Activated CD4-positive, alpha-beta T cell treated with anti-CD3 and anti-CD28 coated beads, Interleukin-2, amount 50 U/mL, for 1 hour (primary cell): Measurements from ENCODE around the gene EDAR.

Experiments
- DNase-seq: peaks from one replicate; pipeline ENCODE4 v3.0.0-alpha.2; 2020

Gene EDAR

DNA sequence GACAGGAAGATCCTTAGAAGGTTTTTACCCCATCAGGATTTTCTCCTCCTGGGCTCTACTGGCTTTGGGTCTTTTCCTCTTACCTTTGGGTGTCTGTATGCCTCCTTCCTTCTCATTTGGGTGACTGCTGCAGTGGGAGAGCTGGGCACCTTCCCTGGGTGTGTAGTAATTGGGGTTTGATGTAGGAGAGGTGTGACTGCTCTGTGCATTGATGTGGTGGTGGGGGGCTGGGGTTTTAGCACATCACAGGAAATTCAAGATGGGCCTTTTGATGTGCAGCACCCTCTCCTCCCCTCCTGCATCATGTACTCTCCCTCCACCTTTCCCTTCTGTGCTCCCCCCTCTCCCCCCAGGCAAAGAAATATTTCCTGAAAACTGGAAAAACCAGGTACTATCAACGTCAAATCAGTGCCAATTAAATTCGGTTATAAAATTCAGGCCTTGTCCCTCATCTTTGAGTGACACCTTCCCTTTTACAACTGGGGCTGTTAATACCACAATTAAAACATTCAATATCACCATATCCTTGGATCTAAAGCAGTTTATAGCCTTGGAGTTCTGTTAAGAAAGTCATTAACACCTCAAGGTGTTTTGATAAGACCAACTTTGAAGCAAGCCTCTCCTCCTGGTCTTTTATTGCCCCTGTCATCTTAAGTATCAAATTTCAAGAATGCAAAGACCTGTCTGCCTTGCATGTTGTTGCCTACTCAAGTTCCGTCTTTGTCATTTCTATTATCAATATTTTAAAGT lies 23.3 kb downstream of the EDAR start:
- DNase-seq: peak; percentile 33

DNA sequence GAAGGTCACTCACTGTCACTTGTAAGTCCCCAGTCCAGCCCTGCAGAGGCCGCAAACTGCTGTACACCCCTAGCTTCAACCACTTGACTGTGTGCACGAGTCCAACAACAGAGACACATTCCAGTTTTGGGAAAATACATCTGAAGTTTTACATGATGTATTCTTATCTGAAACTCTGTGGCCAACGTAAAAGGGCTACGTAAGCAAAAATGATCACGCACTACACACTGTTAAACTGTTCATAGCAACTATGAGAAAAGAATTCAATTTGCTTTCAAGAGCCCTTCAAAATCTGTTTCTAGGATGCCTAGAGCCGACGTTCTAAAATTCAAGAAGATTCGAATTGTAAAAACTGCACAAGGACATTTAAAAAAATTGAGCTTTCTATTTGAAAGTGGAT lies 26.0 kb downstream of the EDAR start:
- DNase-seq: no peak

DNA sequence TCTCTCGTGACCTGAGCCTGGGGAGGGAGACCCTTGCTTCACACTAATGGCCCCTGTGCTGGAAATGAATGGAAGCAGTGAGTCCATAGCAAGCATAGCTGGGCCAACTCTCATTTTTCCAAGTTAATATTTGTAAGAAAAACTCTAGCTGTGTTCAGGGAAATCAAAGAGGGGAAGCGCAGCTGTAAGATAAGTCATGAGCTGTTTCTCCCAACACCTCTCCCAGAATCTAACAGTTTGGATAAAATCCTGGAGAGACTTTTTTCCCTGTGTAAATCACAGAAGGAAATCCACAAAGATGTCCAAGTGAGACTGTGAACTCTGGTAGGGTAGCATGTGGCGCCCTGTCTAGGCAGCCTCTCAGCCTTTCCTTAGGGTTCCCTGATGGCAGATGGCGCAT lies 27.2 kb downstream of the EDAR start:
- DNase-seq: no peak

DNA sequence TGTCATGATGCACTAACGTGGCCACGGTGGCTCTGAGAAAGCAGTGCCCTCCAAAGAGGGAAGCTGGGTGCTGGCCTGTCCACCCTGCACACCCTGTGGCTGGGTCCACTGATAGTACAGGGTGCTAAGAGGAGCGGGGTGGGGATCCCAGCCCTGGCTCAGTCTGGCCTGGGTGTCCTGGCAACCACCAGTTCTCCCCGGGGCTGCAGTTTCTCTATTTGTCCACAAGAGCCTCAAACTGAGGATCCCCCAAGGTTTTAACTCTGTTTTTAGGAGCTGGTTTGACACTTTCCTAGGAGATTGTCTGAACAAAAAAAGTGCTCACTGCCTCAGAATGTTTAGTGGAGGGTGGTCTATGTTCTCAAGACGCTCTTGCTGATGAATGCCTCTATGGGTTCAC lies 29.0 kb downstream of the EDAR start:
- no peak for DNase-seq

DNA sequence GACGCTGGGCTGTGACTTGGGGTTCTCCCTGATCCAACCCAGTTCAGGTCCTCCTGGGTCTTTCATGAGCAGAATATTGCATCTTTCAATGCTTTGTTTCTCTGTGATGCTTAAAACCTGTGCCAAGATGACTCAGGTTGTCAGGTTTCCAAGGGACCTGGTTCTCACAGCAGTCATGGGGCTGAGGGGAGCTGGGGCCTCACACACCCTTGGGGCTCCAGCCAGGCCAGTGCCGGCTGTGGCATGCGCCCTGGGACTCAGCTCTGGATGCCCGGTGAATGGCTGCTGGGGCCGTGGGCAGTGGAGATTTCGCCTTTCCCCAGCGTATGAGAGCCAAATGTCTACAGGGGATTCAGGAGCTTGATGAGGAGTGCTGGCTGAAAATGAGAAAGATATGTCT lies 29.6 kb downstream of the EDAR start:
- DNase-seq: no peak

DNA sequence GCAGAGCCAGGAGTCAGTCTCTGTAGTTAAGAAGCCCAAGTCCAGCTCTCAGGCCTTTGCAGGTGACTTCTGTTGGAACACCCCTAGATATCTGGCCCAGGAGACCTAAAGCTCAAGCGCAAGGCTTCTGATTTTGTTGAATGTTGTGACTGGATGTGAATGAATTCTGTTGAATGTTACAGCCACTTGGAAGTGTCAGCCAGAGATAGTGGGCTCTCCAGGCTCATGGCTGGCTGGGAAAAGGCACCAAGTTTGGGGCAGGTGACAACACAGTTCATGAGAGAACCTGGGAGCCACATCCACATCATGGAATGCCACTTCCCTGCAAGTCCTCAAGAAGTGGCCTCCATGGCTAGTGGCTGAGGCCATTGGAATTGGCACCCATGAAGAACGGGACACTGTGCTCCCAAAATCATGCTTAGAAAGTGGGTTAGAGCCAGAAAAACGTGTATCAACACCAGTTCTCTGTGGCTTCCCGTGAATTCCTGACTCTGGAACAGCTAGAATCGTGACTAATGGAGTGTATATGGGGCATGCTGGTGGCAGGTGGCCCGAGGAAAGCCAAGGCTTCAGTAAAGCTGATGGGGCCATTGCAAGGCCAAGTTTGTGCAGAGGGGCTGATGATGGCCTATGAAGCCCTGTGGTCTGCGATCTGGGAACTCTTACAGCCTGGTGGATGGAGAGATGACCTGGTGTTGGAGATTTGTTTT lies 30.2 kb downstream of the EDAR start:
- DNase-seq: no peak

DNA sequence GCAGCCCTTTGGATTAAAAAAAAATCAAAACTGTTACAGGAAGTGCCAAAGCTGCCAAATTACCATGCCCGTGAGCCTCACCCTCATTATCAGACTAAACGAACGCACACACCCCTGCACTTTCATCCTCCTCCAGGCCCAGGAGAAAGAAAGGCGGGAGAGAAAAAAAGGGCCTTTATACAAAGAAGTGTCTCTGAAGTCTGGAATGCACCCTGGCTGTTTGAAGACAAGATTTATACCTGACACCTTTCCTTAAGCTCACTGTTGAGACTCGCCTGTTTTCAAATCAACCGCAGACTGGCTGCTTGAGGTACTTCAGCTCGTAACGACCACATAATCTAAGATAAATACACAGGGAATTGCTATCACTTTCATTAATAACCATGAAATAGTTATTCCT lies 31.0 kb downstream of the EDAR start:
- no peak for DNase-seq

DNA sequence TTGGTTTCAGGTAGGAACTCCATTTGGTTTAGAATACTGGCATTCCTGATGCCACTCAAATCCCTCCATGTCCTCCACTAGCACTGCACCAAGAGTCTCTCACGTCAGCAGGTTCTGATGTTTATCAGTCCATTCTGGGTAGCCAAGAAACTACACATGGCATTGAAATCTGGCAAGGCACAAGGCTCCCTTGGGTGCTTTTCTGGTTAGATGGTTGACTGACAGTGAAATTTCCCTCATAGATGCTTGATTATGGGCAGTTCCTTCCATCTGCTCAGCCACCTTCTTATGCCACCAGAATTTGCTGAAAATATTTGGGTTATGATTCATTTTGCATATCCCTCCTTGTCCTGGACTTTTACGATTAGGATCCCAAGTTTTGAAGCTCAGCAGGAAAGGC lies 32.6 kb downstream of the EDAR start:
- no peak for DNase-seq

DNA sequence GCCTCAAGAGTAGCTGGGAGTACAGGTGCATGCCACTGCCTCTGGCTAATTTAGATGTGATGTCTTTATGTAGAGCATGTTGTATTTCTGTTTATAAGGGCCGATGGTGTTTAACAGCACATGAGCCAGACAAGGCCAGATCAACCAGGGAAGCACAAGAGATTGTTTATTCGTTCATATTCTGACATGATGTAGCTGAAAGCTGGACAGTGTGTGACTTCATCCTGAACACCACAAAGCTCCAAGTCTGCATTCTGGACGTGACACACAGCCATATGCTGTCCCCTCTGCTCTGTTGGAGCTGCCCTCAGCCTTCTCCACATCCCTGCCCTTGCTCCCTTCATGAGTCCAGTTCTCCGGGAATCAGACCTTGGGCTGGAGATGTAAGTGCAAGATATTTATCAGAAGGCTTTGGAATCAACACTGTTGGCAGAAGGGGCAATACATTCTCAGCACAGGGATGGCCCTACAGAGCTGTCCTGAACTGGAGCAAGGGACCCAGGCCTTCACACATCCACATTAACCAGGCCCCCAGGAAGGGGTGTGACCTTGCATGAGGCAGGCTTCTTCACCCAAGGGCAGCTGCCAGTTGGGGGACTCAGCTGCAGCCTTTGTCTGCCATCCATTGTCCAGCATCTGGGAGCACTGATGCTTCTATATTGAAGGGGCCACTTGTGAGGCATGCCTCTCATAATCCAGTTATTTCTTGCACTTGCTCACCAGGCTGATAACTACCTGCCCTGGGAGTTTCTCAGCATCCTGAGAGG lies 38.5 kb downstream of the EDAR start:
- no peak for DNase-seq

DNA sequence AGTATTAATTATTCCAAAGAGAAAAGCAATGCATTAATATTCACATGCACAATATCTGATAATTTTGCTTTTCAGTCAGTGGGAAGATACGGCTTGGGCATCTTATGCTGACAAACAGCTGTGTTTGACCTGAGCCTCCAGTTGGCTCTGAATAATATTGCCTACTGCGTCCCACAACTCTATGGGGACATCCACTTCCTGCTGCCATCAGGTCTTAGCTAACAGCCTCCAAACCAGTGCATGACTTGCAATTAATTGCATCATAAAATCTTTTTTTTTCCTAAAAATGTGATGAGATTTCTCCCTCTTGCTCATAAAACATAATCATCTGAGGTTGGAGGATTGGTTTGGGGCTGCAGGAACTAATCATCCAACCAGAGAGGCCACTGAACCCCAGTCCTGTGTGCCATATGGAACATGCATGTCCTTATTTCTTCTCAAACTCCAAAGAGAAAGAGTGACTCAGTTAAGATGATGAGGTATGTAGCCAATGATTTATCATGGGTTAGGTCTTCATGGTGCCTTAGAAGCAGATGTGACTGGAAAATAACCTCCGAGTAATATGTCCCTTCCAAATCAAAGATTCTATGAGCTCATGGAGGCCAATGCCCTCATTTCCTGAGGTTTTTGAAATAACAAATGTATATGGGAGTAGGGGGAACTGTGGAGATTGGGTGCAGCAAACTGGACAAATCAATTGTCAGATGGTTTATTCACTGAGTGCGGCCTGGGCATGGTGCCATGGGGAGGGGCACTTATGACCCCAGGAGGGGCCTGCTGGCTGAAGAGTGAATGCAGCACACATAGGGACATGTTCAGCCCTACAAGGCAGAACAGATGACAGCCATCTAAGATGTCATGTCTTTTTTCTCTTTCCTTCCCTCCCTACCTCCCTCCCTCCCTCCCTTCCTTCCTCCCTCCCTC lies 39.4 kb downstream of the EDAR start:
- DNase-seq: no peak

DNA sequence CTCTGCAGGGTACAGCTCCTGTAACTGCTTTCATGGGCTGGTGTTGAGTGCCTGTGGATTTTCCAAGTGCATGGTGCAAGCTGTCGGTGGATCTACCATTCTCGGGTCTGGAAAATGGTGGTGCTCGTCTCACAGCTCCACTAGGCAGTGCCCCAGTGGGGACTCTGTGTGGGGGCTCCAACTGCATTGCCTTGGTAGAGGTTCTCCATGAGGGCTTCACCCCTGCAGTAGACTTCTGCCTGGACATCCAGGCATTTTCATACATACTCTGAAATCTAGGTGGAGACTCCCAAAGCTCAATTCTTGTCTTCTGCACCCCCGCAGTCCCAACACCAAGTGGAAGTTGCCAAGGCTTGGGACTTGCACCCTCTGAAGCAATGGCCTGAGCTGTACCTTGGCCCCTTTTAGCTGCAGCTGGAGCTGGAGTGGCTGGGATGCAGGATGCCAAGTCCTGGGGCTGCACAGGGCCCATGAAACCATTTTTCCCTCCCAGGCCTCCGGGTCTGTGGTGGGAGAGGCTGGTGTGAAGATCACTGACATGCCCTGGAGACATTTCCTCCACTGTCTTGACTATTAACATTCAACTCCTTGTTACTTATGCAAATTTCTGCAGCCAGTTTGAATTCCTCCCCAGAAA lies 41.6 kb downstream of the EDAR start:
- no peak for DNase-seq

DNA sequence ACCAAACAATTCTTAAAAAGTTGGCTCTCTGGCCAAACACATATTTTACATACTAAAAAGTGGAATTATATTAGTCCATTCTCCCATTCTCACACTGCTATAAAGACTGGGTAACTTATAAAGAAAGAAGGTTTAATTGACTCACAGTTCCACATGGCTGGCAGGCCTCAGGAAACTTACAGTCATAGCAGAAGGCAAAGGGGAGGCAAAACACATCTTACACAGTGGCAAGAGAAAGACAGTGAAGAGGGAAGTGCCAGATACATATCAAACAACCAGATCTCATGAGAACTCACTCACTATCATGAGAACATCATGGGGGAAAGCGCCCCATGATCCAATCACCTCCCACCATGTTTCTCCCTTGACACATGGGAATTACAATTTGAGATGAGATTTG lies 42.6 kb downstream of the EDAR start:
- no peak for DNase-seq

DNA sequence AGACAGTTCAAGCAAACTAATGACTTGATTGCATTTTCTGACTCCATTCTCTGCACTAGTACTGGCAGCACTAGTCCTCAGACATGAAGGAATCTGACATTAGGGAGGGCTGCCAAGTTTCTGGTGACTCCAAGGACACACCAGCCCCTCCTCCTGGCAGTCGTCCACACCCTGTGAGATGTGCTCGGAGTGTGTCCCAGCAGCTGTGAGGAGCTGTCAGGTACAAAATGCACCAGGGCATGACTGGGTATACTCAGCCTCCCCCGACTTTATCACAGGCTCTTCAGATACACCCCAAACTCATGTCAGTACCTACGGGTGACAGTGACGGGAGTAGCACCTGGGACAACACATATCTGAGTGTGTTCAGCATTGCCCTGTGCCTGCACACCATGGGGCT lies 43.1 kb downstream of the EDAR start:
- DNase-seq: no peak

DNA sequence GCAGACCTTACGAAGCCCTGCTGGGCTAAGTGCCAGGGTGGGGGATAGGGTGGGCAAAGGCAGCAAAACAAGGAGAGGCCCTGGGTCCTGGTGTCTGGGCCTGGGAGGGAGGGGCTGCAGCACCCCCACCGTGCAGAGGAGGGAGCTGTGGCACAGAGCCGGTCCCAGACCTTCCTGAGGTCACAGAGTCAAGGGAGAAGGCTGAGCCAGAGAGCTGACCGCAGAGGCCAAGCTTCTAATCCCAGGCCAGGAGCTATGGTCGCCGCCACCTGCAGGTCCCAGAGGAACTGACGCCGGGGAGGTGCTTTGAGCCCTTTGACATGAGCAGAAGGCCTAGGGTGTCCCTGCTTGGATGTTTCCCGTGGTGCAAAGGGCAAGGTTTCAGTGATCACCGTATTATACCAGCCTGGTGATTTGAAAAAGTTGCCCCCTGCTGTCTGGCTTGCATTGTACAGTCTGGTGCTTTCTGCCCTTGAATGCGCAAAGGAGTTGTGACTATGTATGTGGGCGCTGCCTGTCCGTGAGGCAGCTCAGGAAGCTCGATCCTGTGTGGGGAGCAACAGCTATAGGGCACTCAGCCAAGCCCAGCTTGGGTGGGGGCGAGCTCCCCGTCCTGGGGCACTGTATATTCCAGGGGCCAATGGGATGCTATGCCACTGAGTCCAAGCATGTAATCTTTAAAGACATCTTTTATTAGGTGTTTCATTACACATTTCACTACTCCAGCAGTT lies 44.3 kb downstream of the EDAR start:
- DNase-seq: no peak

DNA sequence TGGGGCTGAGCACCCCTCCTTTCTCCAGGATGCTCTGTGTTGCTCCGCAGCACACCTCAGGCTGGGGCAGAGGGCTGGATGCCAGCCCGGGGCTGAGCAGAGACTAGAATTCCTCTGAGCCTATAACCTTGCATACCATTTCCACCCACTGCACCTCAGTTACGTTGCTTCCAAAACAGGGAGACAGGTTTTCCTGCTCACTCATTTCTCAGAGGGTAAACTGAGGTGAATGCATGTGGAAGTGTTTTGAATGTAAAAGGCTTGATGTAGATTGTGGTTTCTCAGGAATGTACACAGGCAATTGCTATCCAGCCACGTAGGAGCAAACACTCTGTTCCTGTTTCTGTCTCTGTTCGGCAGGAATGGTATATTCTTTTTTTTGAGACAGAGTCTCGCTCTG lies 45.3 kb downstream of the EDAR start:
- DNase-seq: no peak

DNA sequence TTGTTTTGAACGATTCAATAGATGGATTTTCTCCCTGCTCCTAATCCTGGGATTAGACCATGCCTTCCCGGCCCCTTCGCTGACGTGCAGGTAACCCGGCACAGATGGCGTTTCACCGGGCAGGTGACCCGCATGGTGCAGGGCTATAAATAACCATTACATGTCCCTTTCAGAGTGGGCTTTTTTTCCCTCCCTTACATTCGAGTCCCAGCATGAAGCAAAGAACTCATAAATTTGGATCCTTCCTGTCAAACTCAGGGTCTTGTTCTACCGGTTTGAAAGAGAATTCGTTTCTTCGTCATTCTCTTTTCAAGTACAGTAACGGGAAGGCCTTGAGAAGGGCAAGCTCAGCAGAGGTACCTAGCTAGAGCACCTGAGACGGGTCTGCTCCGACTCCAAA lies 46.1 kb downstream of the EDAR start:
- DNase-seq: no peak

DNA sequence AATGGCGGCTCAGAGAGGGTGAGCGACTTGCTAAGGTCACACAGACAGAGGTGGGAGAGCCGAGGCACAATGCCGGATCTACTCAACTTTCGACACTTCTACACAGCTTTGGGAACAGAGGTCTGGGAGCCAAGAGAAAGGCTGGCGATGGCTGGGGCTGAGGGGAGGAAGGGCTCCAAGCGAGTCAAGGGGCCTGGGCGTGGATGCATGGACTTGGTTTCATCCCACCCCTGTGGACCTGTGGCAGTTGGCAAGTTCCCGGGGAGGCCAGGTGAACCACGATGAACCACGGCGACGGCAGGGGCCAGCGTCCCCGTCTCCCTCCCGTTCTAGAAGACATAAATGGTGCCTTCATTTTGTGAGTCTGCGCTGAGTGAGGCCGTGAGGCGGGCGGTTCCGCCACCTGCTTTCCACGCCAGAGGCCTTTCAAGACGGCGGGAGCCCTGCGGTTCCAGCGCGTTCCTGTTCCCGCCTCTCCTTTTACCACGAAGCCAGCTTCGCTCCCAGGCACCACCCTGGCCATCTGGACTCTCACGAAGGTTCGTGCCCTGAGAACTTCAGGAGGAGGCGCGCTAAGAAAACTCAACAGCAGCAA lies 46.7 kb downstream of the EDAR start:
- no peak for DNase-seq

DNA sequence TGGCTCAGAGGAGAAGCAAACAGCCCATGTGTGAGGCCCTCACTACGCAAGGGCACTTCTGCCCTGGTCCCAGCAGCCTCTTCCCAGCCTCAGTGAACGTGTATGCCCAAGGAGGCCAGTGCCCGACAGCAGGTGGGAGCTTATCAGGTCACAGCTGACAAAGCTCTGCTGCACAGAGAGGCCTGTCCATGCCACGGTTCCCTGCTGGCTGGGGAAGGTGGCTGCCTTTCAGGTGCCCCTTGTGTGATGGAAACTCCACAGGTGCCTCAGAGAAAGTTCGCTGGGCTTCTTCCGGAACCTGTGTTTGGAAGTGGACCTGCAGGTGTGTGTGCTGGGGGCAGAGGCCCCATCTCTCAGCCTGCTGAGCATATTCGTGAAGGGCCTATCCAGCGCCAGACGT lies 47.3 kb downstream of the EDAR start:
- DNase-seq: no peak

DNA sequence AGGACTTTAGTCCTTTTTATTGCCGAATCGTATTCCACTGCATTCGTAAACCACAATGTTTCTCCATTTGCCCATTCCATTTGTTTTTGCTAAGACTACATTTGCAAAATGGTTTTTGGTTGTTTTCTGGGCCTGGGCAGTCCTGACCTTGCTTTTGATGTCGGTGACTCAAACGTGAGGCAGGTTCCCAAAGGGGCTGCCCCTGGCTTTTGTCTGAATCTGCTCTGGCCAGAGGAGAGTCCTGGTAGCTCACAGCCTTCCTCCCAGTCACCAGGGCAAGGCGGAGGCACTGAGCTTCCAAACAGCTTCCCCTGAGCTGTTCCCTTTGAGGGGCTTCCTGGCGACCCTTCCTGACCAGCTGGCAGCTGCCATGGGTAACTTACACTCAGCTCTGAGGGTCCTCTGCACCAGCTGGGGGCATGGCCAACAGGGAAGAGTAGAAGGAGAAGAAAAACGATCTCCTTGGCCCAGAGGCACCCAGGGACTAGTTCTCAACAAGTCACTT lies 47.8 kb downstream of the EDAR start:
- DNase-seq: no peak

DNA sequence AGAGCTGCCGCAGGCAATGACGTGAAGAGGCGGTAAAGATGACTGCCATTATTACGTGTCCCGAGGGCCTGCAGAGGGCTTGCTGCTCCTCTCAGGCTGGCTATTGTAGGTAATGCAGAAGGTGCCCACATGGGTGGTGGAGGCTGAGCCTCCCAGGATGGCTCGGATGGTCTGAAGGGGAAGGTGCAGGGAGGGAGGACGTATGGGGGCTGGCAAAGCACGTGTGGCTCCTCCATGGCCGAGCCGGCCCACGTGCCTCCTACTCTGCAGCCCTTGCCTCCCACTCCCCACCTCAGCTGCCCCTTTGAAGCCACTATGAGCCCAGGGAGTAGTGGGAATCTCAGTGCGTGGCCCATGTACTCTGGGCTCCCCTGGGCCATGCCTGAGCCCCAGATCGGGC lies 48.9 kb downstream of the EDAR start:
- DNase-seq: no peak

DNA sequence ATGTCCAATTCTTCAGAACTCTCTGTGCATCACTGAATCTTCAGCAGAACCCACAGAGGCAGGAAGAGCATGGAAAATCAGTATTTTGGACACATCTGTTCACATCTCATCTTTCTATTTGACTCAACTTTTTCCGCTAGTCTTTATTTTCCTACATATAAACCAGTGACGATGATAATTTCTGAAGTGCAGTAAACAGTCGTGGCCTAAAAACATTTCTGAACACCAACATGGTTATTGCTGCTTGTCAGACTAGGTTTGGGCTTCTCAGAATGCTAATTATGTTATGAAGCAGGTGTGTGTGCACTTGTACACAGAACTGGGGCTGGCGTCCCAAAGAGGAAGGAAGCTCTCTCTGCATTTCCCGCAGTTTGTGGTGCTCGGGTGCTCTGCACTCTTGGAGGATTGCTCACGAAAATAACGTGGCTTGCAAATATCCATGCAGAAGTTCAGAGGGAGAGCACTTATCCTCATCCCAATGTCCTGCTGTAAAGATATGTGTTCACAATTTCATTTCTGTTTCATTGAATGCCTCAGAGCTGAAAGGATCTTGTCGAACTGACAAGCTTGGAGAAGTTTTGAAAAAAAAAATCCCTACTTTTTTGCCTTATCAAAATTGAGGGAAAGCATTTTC lies 50.8 kb downstream of the EDAR start:
- DNase-seq: no peak
